ENCODE measurements around the gene OR10T2.
"Not testable (repeated sequence)": the region's sequence is repeated elsewhere in the genome, so short reads cannot be mapped to it uniquely, and the experiment has no call there.

The OR10T2 gene, protein sequence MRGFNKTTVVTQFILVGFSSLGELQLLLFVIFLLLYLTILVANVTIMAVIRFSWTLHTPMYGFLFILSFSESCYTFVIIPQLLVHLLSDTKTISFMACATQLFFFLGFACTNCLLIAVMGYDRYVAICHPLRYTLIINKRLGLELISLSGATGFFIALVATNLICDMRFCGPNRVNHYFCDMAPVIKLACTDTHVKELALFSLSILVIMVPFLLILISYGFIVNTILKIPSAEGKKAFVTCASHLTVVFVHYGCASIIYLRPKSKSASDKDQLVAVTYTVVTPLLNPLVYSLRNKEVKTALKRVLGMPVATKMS

DNA sequence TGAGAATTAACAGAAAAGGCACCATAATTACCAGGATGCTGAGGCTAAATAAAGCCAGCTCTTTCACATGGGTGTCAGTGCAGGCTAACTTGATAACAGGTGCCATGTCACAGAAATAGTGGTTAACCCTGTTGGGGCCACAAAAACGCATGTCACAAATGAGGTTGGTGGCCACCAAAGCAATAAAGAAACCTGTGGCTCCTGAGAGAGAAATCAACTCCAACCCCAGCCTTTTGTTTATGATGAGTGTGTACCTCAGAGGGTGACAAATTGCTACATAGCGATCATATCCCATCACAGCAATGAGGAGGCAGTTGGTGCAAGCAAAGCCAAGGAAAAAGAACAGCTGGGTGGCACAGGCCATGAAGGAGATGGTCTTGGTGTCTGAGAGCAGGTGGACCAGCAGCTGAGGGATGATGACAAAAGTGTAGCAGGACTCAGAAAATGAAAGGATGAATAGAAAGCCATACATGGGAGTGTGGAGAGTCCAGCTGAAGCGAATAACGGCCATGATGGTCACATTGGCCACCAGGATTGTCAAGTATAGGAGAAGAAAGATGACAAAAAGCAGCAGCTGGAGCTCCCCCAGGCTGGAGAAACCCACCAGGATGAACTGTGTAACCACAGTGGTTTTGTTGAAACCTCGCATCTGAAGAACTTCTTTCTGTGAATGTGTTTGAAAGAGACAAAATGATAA lies at the start of gene OR10T2:
TSS of gene OR10T2 (minus strand) at position 649 of the 697 bp plus-strand sequence. CDS start at position 649, 0 bp downstream.
- no peak for DNase-seq

DNA sequence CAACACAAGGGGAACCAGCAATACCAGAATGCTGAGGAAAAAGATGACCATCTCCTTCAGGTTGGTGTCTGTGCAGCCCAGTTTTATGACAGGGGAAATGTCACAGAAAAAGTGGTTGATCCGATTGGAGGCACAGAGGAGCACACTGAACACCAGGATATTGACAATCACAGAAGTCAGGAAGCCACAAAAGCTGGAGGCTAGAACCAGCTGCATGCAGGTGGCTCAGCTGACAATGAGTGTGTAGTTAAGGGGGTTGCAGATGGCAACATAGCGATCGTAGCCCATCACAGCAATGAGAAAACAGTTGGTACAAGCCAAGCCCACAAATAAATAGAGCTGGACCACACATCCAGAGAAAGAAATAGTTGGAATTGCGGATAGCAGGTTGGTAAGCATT lies 46.1 kb upstream of the OR10T2 start:
- no peak for DNase-seq

- DNase-seq = no peak
Observed at GRCh38 chr1:158434741-158435140, 35.5 kb upstream of the OR10T2 start.

DNA sequence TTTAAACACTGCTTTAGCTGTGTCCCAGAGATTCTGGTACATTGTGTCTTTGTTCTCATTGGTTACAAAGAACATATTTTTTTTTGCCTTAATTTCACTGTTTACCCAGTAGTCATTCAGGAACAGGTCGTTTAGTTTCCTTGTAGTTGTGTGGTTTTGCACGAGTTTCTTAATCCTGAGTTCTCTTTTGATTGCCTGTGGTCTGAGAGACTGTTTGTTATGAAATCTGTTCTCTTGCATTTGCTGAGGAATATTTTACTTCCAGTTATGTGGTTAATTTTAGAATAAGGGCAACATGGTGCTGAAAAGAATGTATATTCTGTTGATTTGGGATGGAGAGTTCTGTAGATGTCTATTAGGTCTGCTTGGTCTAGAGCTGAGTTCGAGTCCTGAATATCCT lies 30.9 kb upstream of the OR10T2 start:
- DNase-seq = not testable (repeated sequence)

- no peak for DNase-seq
Observed at GRCh38 chr1:158426137-158426536, 26.9 kb upstream of the OR10T2 start, which contains the start of gene OR10K2. Gene OR10K2, minus strand, starts transcription at chr1:158426237. Its CDS starts 5,371 bp downstream, at chr1:158420866.

- no peak for DNase-seq
Observed at GRCh38 chr1:158425027-158425426, 25.8 kb upstream of the OR10T2 start.

DNA sequence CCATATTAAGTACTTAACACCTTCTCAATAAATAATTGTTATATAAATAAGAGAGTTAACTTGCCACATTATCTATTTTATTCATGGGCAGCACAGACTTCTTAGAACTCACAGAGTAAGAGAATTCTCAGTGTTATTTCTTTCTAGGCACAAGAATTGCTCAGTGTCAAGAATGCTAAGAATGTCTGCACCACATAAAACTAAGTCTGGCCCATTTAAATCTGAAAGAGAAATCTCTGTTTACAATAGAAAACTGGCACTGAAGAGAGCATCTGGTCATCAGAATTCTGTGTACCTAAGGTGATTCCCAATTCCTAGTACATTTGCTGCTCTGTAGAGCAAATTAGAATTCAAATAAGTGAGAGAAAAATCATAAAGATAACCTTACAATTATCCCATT lies 22.9 kb upstream of the OR10T2 start:
- no peak for DNase-seq

- DNase-seq = no peak
Observed at GRCh38 chr1:158417586-158417985, 18.3 kb upstream of the OR10T2 start.

DNA sequence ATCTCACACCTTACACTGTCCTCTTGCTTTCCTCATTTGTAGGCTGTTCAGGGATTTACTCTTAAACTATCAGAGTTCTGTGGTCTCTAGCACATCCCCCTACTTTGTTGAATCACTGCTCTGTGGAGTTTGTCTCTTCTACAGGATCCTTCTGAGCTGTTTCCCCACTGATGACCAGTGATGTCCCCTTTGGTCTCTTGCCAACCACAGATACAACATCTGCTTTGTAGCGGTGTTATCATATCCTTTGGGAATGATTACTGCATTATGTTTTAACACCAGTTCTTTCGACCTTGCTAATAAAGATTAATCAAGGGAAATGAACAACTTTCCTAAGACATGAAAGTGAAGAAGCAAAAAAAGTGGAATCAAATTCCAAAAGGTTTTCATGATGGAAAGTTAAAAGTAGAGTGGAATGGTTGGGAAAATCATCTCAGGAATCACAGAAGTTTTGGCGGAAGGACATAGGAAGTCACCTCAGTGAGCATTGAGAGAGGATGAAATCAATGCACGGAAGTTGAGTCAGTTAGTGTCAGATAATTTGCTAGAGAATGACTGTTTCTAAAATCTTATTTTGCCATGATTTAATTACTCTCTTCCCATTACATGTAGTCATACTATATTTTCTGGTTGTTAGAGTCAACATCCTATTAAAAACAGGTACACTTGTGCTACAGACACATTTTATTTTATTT lies 15.5 kb upstream of the OR10T2 start:
- DNase-seq = no peak

- DNase-seq = no peak
Observed at GRCh38 chr1:158407092-158407491, 7.8 kb upstream of the OR10T2 start.

DNA sequence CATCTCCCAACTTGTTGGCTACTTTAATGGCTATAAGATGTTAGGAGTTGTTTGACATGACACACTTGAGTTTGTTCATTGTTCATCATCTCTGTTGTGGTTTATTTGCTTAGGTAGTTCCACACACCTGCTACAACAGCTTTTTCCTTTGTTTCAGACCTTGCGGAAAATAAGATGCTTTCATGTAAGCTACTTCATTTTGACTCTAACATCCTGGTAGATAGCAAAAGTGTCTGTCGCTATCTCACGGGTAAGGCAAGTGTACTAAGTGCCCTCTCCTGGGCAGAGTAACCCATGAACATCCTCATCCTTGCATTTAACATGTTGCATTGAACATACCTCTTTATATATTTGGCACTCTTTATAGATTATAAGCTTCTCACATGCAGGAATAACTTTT lies 1.6 kb upstream of the OR10T2 start:
- DNase-seq = no peak

DNA sequence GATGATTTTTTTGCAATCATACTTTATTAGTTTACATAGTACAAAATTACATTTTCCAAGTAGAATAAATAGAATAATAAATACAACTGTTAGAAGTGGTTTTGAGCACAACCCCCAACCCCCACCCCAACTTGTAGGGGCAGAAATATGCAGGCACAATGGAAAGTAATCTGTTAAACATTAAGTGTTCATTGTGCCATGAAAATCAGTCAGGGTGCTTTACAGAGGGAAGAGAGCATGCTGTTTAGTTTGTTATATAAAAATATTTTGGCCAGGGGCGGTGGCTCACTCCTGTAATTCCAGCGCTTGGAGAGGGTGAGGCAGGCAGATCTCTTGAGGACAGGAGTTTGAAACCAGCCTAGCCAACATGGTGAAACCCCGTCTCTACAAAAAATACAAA lies 2.6 kb downstream of the OR10T2 start:
- no peak for DNase-seq

GRCh38 chr1:158393476-158393875 lies 5.8 kb downstream of the OR10T2 start:
- DNase-seq = no peak

GRCh38 chr1:158391099-158391498 lies 8.2 kb downstream of the OR10T2 start:
- DNase-seq = no peak

- DNase-seq = no peak
Observed at GRCh38 chr1:158390331-158390730, 8.9 kb downstream of the OR10T2 start.

DNA sequence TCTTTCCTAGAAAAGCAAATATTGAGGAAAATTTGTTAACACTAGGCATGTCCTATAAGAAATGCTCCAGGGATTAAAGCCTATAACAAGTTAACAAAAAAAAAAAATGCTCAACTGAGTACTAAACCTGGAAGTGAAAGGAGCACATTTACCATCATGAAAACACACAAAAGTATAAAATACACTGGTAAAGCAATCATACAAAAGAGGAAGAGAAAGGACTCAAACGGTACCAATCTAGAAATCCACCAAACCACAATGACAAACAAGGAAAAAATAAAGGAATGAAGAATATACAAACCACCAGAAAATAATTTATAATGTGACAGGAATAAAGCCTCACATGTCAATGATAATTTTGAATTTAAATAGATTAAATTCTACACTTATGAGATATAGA lies 24.4 kb downstream of the OR10T2 start:
- DNase-seq = no peak

DNA sequence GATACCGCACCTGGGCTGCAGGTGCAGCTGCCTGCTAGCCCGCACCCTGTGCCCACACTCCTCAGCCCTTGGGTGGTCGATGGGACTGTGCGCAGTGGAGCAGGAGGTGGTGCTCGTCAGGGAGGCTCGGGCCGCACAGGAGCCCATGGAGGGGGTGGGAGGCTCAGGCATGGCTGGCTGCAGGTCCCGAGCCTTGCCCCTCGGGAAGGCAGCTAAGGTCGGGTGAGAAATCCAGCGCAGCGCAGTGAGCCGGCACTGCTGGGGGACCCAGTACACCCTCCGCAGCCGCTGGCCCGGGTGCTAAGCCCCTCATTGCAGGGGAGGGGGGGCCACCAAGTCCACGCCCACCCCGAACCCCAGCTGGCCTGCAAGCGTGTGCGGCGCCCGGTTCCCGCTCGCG lies 25.2 kb downstream of the OR10T2 start:
- DNase-seq = not testable (repeated sequence)

GRCh38 chr1:158371188-158371953 lies 27.9 kb downstream of the OR10T2 start:
- DNase-seq = peak; percentile 77

DNA sequence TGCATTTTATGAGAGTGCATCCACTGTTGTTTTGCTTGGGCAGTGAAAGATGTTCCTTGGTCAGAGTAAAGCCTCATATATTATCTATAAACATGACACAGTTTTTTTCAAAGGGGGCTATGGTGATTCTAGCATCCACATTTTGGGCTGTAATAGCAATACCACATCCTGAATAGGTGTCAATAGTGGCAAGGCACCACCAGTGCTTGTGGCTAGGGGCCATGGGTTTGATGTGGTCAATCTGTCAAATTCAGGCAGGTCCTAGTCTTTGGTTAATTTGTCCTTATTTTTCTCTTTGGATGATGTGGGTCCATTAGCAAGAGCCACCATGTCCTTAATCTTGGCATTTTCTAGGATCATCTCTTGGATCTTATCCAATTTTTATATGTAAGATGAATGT lies 32.5 kb downstream of the OR10T2 start:
- DNase-seq = peak; percentile 35

- DNase-seq = no peak
Observed at GRCh38 chr1:158362941-158363340, 36.3 kb downstream of the OR10T2 start.

DNA sequence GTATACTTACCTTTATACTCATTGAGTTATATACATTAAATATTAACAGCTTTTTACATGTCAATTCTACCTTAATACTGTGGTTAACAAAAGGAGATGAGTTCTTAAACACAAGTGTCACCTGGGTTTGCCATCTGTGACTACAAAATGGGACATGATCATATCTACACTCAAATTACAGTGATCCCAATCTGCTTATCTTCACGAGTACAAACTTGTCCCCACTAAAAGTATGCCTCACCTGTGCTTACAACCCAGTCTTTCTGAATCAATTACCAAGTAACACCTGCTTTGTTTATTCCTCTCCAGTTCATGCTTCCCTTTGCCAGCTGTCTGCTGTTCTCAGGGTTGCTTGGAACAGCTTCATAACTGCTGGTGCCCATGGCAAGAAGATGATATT lies 36.8 kb downstream of the OR10T2 start:
- no peak for DNase-seq

GRCh38 chr1:158357441-158357840 lies 41.8 kb downstream of the OR10T2 start:
- DNase-seq = no peak

- no peak for DNase-seq
Observed at GRCh38 chr1:158356616-158357015, 42.6 kb downstream of the OR10T2 start.

Measured in NK-92 treated with Interleukin-12 subunit alpha and Interleukin-12 subunit beta, amount 100 ng/mL, for 24 hours (cell line).